ENCODE data around the gene KNTC1. TPM values are rescaled to one million over a fixed set of nuclear protein-coding genes. Genes with fewer than 3 reads are reported as not detected.
"Not testable (repeated sequence)": the region's sequence is repeated elsewhere in the genome, so short reads cannot be mapped to it uniquely, and the experiment has no call there.

KNTC1 gene
- total and polyA plus RNA-seq, 9 donors, result 13.8 to 27.7 (median 18.2) TPM

GRCh38 chr12:122584177-122584863 is 57.3 kb downstream of the KNTC1 start:
- 100% methylated on average over 1 of the region's 4 CpGs for WGBS (ENCODE audit: insufficient coverage)
- Histone ChIP-seq H3K27ac (ENCODE audit: low read length) (no peak overlapping the region), H3K9me3 (replicated peaks; ENCODE audit: control insufficient read depth, low read depth, low read length) (no peaks in the 10 kb centered on the region), H3K36me3 (ENCODE audit: control insufficient read depth, insufficient read depth, low read length) (peaks cover 26% of the 10 kb centered on the region), H3K27me3 (ENCODE audit: control insufficient read depth, insufficient read depth, low read length) (no peaks in the 10 kb centered on the region), H3K4me1 (ENCODE audit: control insufficient read depth, insufficient read depth, low read length) (no peaks in the 10 kb centered on the region), H3K4me3 (ENCODE audit: low read length) (no peak overlapping the region)
- DNase-seq, result no peak

GRCh38 chr12:122590990-122591389 is 63.9 kb downstream of the KNTC1 start:
- Histone ChIP-seq H3K4me3 (ENCODE audit: low read length) (no peak overlapping the region), H3K27me3 (ENCODE audit: control insufficient read depth, insufficient read depth, low read length) (no peaks in the 10 kb centered on the region), H3K36me3 (ENCODE audit: control insufficient read depth, insufficient read depth, low read length) (peaks cover 18% of the 10 kb centered on the region), H3K9me3 (replicated peaks; ENCODE audit: control insufficient read depth, low read depth, low read length) (no peaks in the 10 kb centered on the region), H3K27ac (ENCODE audit: low read length) (no peak overlapping the region), H3K4me1 (ENCODE audit: control insufficient read depth, insufficient read depth, low read length) (no peaks in the 10 kb centered on the region)
- no CpG with 5 or more reads among the region's 7 CpGs for WGBS (ENCODE audit: insufficient coverage)
- DNase-seq, result no peak

DNA sequence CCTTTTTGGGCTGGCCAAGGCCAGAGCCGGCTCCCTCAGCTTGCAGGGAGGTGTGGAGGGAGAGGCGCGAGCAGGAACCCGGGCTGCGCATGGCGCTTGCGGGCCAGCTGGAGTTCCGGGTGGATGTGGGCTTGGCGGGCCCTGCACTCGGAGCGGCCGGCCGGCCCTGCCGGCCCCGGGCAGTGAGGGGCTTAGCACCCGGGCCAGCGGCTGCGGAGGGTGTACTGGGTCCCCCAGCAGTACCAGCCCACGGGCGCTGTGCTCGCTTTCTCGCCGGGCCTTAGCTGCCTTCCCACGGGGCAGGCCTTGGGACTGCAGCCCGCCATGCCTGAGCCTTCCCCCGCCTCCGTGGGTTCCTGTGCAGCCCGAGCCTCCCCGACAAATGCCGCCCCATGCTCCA is 64.9 kb downstream of the KNTC1 start:
- 96% methylated on average over 20 of the region's 30 CpGs for WGBS (ENCODE audit: insufficient coverage)
- not testable (repeated sequence) for H3K9me3 ChIP-seq (replicated peaks; ENCODE audit: control insufficient read depth, low read depth, low read length); DNase-seq; H3K27ac ChIP-seq (ENCODE audit: low read length); H3K27me3 ChIP-seq (ENCODE audit: control insufficient read depth, insufficient read depth, low read length); H3K4me1 ChIP-seq (ENCODE audit: control insufficient read depth, insufficient read depth, low read length); H3K4me3 ChIP-seq (ENCODE audit: low read length)
- H3K36me3 ChIP-seq (ENCODE audit: control insufficient read depth, insufficient read depth, low read length), result peaks cover 15% of the 10 kb centered on the region

DNA sequence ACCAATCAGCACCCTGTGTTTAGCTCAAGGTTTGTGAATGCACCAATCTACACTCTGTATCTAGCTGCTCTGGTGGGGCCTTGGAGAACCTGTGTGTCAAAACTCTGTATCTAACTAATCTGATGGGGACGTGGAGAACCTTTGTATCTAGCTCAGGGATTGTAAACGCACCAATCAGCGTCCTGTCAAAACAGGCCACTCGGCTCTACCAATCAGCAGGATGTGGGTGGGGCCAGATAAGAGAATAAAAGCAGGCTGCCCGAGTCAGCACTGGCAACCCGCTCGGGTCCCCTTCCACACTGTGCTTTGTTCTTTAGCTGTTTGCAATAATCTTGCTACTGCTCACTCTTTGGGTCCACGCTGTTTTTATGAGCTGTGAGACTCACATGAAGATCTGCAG is 65.5 kb downstream of the KNTC1 start:
- H3K4me3 ChIP-seq (ENCODE audit: low read length); H3K4me1 ChIP-seq (ENCODE audit: control insufficient read depth, insufficient read depth, low read length); H3K27me3 ChIP-seq (ENCODE audit: control insufficient read depth, insufficient read depth, low read length); DNase-seq; H3K27ac ChIP-seq (ENCODE audit: low read length); H3K9me3 ChIP-seq (replicated peaks; ENCODE audit: control insufficient read depth, low read depth, low read length): not testable (repeated sequence)
- peaks cover 16% of the 10 kb centered on the region for H3K36me3 ChIP-seq (ENCODE audit: control insufficient read depth, insufficient read depth, low read length)
- WGBS (ENCODE audit: insufficient coverage), result 70% methylated on average over 4 of the region's 8 CpGs

GRCh38 chr12:122593910-122594309 is 66.9 kb downstream of the KNTC1 start:
- no peak for DNase-seq
- Histone ChIP-seq H3K4me3 (ENCODE audit: low read length) (no peak overlapping the region), H3K4me1 (ENCODE audit: control insufficient read depth, insufficient read depth, low read length) (no peaks in the 10 kb centered on the region), H3K36me3 (ENCODE audit: control insufficient read depth, insufficient read depth, low read length) (peaks cover 17% of the 10 kb centered on the region), H3K27me3 (ENCODE audit: control insufficient read depth, insufficient read depth, low read length) (no peaks in the 10 kb centered on the region), H3K9me3 (replicated peaks; ENCODE audit: control insufficient read depth, low read depth, low read length) (no peaks in the 10 kb centered on the region), H3K27ac (ENCODE audit: low read length) (no peak overlapping the region)
- WGBS (ENCODE audit: insufficient coverage), result 89% methylated on average over 1 of the region's 1 CpG

DNA sequence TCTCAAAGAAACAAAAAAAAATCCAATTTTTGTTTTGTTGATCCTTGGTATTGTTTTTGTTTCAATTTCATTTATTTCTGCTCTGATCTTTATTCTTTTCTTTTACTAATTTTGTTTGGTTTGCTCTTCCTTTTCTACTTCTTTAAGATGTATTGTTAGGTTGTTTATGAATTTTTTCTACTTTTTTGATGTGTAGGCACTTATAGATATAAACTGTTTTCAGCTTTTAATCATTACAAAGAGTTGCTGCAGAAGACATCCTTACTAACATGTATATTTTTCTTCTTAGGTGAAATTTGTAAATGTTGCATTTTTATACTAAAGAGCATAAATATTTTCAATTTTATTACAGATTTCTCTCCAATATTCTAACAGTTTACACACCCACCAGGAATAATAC is 69.8 kb downstream of the KNTC1 start:
- Histone ChIP-seq H3K4me1 (ENCODE audit: control insufficient read depth, insufficient read depth, low read length) (no peaks in the 10 kb centered on the region), H3K36me3 (ENCODE audit: control insufficient read depth, insufficient read depth, low read length) (peaks cover 12% of the 10 kb centered on the region), H3K27me3 (ENCODE audit: control insufficient read depth, insufficient read depth, low read length) (no peaks in the 10 kb centered on the region), H3K4me3 (ENCODE audit: low read length) (no peak overlapping the region), H3K27ac (ENCODE audit: low read length) (no peak overlapping the region), H3K9me3 (replicated peaks; ENCODE audit: control insufficient read depth, low read depth, low read length) (no peaks in the 10 kb centered on the region)
- no peak for DNase-seq

DNA sequence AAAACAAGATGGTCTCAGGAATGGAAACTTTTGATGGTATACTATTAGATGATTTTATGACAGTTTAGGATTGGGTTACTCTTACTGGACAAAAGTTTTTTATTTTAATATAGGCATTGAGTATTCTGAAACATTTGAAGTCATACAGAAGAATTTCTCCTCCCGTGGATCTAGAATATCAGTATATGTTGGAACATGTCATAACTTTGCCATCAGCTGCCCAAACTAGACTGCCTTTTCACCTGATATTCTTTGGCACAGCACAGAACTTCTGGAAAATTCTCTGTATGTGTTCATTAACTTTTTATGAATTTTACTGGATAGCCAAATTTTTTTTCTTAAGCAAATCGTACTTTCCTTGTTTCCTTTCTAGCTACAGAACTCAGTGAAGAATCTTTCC is 75.4 kb downstream of the KNTC1 start:
- Histone ChIP-seq H3K27ac (ENCODE audit: low read length) (no peak overlapping the region), H3K4me3 (ENCODE audit: low read length) (no peak overlapping the region), H3K4me1 (ENCODE audit: control insufficient read depth, insufficient read depth, low read length) (no peaks in the 10 kb centered on the region), H3K27me3 (ENCODE audit: control insufficient read depth, insufficient read depth, low read length) (no peaks in the 10 kb centered on the region), H3K9me3 (replicated peaks; ENCODE audit: control insufficient read depth, low read depth, low read length) (no peaks in the 10 kb centered on the region), H3K36me3 (ENCODE audit: control insufficient read depth, insufficient read depth, low read length) (peaks cover 17% of the 10 kb centered on the region)
- no peak for DNase-seq
- no CpG with 5 or more reads among the region's 2 CpGs for WGBS (ENCODE audit: insufficient coverage)

GRCh38 chr12:122604993-122605392 is 77.9 kb downstream of the KNTC1 start:
- no peaks in the 10 kb centered on the region for H3K27me3 ChIP-seq (ENCODE audit: control insufficient read depth, insufficient read depth, low read length)
- no peak overlapping the region for H3K4me3 ChIP-seq (ENCODE audit: low read length)
- WGBS (ENCODE audit: insufficient coverage), result no CpG with 5 or more reads among the region's 4 CpGs
- H3K4me1 ChIP-seq (ENCODE audit: control insufficient read depth, insufficient read depth, low read length), result no peaks in the 10 kb centered on the region
- H3K36me3 ChIP-seq (ENCODE audit: control insufficient read depth, insufficient read depth, low read length), result peaks cover 18% of the 10 kb centered on the region
- H3K9me3 ChIP-seq (replicated peaks; ENCODE audit: control insufficient read depth, low read depth, low read length), result no peaks in the 10 kb centered on the region
- no peak overlapping the region for H3K27ac ChIP-seq (ENCODE audit: low read length)
- no peak for DNase-seq

DNA sequence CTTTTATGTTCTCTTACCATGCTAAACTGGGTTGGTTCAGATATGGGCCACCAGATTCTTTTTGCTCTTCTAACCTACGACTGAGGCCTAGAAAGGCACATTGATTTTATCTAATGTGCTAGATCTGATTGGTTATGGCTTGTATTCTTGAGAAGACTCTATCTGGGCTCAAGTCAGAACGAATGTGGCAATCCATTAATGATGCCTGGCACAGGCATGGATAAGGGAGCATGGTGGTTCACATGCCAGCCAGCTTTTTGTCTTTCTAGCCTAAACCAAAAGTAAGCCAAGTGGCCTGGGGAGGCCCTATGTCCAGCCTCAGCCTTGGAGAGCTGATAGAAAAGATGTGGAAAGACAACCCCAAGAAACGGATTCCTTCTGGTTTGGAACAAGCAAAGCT is 82.7 kb downstream of the KNTC1 start:
- Histone ChIP-seq H3K27me3 (ENCODE audit: control insufficient read depth, insufficient read depth, low read length) (no peaks in the 10 kb centered on the region), H3K36me3 (ENCODE audit: control insufficient read depth, insufficient read depth, low read length) (peaks cover 28% of the 10 kb centered on the region), H3K4me1 (ENCODE audit: control insufficient read depth, insufficient read depth, low read length) (no peaks in the 10 kb centered on the region), H3K27ac (ENCODE audit: low read length) (no peak overlapping the region), H3K4me3 (ENCODE audit: low read length) (no peak overlapping the region), H3K9me3 (replicated peaks; ENCODE audit: control insufficient read depth, low read depth, low read length) (no peaks in the 10 kb centered on the region)
- WGBS (ENCODE audit: insufficient coverage), result 100% methylated on average over 1 of the region's 3 CpGs
- no peak for DNase-seq

DNA sequence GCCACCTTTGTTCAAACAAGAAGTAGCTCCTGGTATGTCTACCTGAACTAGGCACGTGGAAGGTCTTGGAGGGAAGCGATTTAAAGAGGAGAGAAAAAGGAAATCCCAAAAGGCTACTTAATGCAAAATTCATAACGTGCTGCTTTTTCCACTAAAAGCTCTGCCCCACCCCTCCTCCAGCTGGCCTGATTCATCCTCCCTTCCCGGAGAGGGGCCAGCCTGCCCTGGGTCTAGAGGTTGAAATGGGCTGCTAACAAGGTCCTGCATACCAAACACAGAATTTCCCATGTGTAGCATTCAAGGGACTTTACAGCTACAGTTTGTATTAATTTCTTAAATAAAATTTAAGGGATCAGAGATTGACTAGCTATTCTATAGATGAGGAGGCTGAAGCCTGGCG is 83.2 kb downstream of the KNTC1 start:
- WGBS (ENCODE audit: insufficient coverage), result no CpG with 5 or more reads among the region's 5 CpGs
- Histone ChIP-seq H3K27me3 (ENCODE audit: control insufficient read depth, insufficient read depth, low read length) (no peaks in the 10 kb centered on the region), H3K9me3 (replicated peaks; ENCODE audit: control insufficient read depth, low read depth, low read length) (no peaks in the 10 kb centered on the region), H3K27ac (ENCODE audit: low read length) (no peak overlapping the region), H3K36me3 (ENCODE audit: control insufficient read depth, insufficient read depth, low read length) (peaks cover 26% of the 10 kb centered on the region), H3K4me1 (ENCODE audit: control insufficient read depth, insufficient read depth, low read length) (no peaks in the 10 kb centered on the region), H3K4me3 (ENCODE audit: low read length) (no peak overlapping the region)
- DNase-seq, result no peak

DNA sequence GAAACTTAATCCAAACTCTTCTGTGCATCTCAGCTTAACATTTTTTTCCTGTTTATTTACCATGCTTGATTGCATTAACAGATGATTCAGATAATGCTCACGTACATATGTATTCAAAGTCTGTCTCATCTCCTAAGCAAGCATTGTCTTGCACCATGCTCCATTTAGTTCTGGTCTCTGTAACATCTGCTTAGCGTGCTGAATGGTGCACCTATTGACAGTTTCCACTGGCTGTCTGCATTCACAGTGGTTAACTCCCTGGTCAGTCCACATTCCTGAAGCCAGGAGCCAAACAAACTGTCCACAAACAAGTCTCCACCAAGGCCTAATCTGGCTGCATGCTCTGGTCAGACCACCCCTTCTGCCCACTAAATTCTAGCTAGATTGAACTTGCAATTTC is 83.9 kb downstream of the KNTC1 start:
- Histone ChIP-seq H3K27me3 (ENCODE audit: control insufficient read depth, insufficient read depth, low read length) (no peaks in the 10 kb centered on the region), H3K9me3 (replicated peaks; ENCODE audit: control insufficient read depth, low read depth, low read length) (no peaks in the 10 kb centered on the region), H3K4me1 (ENCODE audit: control insufficient read depth, insufficient read depth, low read length) (no peaks in the 10 kb centered on the region), H3K36me3 (ENCODE audit: control insufficient read depth, insufficient read depth, low read length) (peaks cover 32% of the 10 kb centered on the region), H3K27ac (ENCODE audit: low read length) (no peak overlapping the region), H3K4me3 (ENCODE audit: low read length) (no peak overlapping the region)
- no peak for DNase-seq
- WGBS (ENCODE audit: insufficient coverage), result 77% methylated on average over 2 of the region's 2 CpGs

Data from muscle of leg (tissue), 11 donors.